Heart right ventricle (tissue), 16 donors: ENCODE measurements around the gene GLYATL1B. TPM values are rescaled to one million over a fixed set of nuclear protein-coding genes. Genes with fewer than 3 reads are reported as not detected.
"Not testable (repeated sequence)": the region's sequence is repeated elsewhere in the genome, so short reads cannot be mapped to it uniquely, and the experiment has no call there.

Experiments used
- ATAC-seq, 8 donors: fragments of 200-7000 bp; cut with Tn5 transposase; one replicate each; pipeline ENCODE4 v1.9.1; 2020; ENCODE audit warnings: mild to moderate bottlenecking in 8 of 8, moderate library complexity in 8 of 8, moderate number of reproducible peaks in 1 of 8
- DNase-seq, 2 donors: peaks; one replicate each; pipeline ENCODE4 v3.0.0-alpha.2; 2020
- H3K27ac ChIP-seq, 10 donors: fragments of 200-600 bp; sonication (generic) in 2 of 10; one replicate each; pipeline versions ENCODE4 v1.5.0 to v1.8.0; 2020 to 2022; ENCODE audit warnings: mild to moderate bottlenecking in 3 of 10
- H3K27me3 ChIP-seq, 7 donors: fragments of 200-600 bp; one replicate each; pipeline ENCODE4 v1.8.0; 2021 to 2022; ENCODE audit warnings: mild to moderate bottlenecking in 2 of 7
- H3K36me3 ChIP-seq, 9 donors: fragments of 200-600 bp; sonication (generic) in 1 of 9; one replicate each; pipeline versions ENCODE4 v1.5.0 to v1.8.0; 2020 to 2022; ENCODE audit warnings: mild to moderate bottlenecking in 2 of 9
- H3K4me1 ChIP-seq, 9 donors: fragments of 200-600 bp; sonication (generic) in 1 of 9; one replicate each; pipeline versions ENCODE4 v1.5.0 to v1.8.0; 2020 to 2022; ENCODE audit warnings: mild to moderate bottlenecking in 4 of 9
- H3K4me3 ChIP-seq, 10 donors: fragments of 200-600 bp; sonication (generic) in 2 of 10; one replicate each; pipeline versions ENCODE4 v1.5.0 to v1.8.0; 2020 to 2022; ENCODE audit warnings: mild to moderate bottlenecking in 7 of 10, moderate library complexity in 2 of 10
- H3K9me3 ChIP-seq, 11 donors: fragments of 200-600 bp in 10 of 11; sonication (generic) in 2 of 11; one replicate each; pipeline versions ENCODE4 v1.5.0 to v1.8.0; 2013 to 2022; ENCODE audit warnings: mild to moderate bottlenecking in 2 of 11, control low read depth in 1 of 11, moderate library complexity in 1 of 11
- CTCF ChIP-seq, 9 donors: fragments of 200-600 bp; sonication (generic) in 2 of 9; IDR thresholded peaks; one replicate each; pipeline versions ENCODE4 v1.5.0 to v1.8.0; 2021 to 2022; ENCODE audit warnings: antibody characterized with exemption in 9 of 9, mild to moderate bottlenecking in 5 of 9, moderate library complexity in 1 of 9
- WGBS, 2 donors: extraction: QIAGEN DNeasy Blood & Tissue Kit; methylation state at CpG; one replicate each; pipeline ENCODE4 v1.1.7; 2013; ENCODE audit warnings: inconsistent platforms in 1 of 2; 5-methylcytosine and 5-hydroxymethylcytosine counted together
- intact Hi-C, 10 donors: fragments of 100-400 bp; cut with DNase I; formaldehyde crosslinking; loops; one replicate each; pipeline versions ENCODE4 v1.11.1 to v1.14.2; 2022
- polyA plus RNA-seq, 2 donors: library from polyadenylated mRNA; stranded (reverse); fragments of 200-250 nt; gene quantifications; one replicate each; pipeline ENCODE4 v1.2.3, GENCODE V29; 2013
- total RNA-seq, 10 donors: library from RNA; stranded (reverse); fragmentation: NEBNext Ultra II Directional in 3 of 10; extraction: Animal tissue kit (Norgen Biotek cat#: 25700) in 3 of 10; gene quantifications; one replicate each; pipeline versions ENCODE4 v1.2.1 to v1.2.4, GENCODE V29; 2021 to 2023
- donor health status: Arrhythmogenic right ventricular cardiomyopathy.
- donor health status: ischemic (EF 13 %, LVEDD 7.1; RV severe dilation, severe dysfunction).
- donor health status: healthy with polysubstance abuse.
- donor health status: DM: no; HTN: yes; CAD: no.
- donor health status: DM: no; HTN: no; CAD: no.
- donor health status: ischemic (EF 25% LVEDD 6.9; RV normal size, moderate dysfunction).
- donor health status: ischemic (EF 25% LVEDD 5.7; RV mildly dilated, moderate dysfunction).
- donor health status: healthy.
- donor health status: DM: yes; HTN: yes; CAD: no.
- donor health status: Ischemic cardiomyopathy.
- donor health status: ischemic (EF 35%, LVEDD 5.7; RV mildly dilated, moderate dysfunction).
- donor health status: nonischemic (EF 11% LVEDD 7.7; RV severe dilation, severe dysfunction).
- donor health status: DM: yes; HTN: yes; CAD: no.
- donor health status: PGD.
- donor health status: ischemic (EF 29% LVEDD 5.4; RV normal size, mild dysfunction).
- donor health status: nonischemic (EF 23%, LVEDD 6.1; RV moderate dilation, normal function).

The GLYATL1B gene
- total and polyA plus RNA-seq, 12 donors: not detected

DNA sequence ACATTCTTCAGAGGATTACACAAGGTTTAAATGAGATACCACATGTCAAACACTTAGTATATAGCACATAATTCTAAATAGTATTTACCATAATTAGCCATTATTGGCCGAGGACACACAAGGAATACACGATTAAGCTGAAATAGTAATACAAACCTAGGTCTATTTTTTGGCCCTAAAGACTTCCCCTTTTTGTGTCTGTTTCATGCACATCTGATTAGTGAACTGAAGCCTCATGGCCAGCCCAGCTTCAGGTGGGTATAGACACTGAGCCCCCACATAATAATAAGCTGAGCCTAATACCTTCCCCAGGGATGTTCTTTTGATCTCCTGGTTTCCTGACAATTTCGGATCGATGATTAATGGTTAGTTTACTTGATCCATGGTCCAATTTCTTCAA lies 2.1 kb downstream of the GLYATL1B start:
- Histone ChIP-seq H3K27me3 (peaks cover 0 to 17% (median 2%) of the 10 kb centered on the region in 7 donors), H3K4me3 (no peak overlapping the region), H3K36me3 (no peaks in the 10 kb centered on the region), H3K4me1 (no peaks in the 10 kb centered on the region), H3K27ac (no peak overlapping the region), H3K9me3 (no peaks in the 10 kb centered on the region)
- TF ChIP-seq CTCF (IDR thresholded peaks at IDR 0.05): no peak
- intact Hi-C loops: no loop called here
- DNase-seq: no peak
- WGBS, 2 donors: 90 to 91% methylated on average over 4 of the region's 4 CpGs
- ATAC-seq: no peak

- intact Hi-C loops: loop anchor here in 1 of 10 donors (10.0 kb wide), 1 partner anchor 61 kb away; no protein-coding TSS in a partner anchor
- not testable (repeated sequence) for H3K36me3 ChIP-seq, H3K4me3 ChIP-seq, ATAC-seq, H3K9me3 ChIP-seq, DNase-seq, H3K4me1 ChIP-seq, H3K27ac ChIP-seq
- peaks cover 0 to 23% (median 3%) of the 10 kb centered on the region in 7 donors for H3K27me3 ChIP-seq
Measured at GRCh38 chr11:59093576-59093975, 7.5 kb downstream of the GLYATL1B start.

GRCh38 chr11:59095225-59095624 lies 9.1 kb downstream of the GLYATL1B start:
- intact Hi-C loops: loop anchor here in 5 of 10 donors (5.0 to 10.0 kb wide), 3 partner anchors 42 to 62 kb away; no protein-coding TSS in a partner anchor
- H3K4me1 ChIP-seq, H3K27ac ChIP-seq, H3K36me3 ChIP-seq, H3K4me3 ChIP-seq, H3K9me3 ChIP-seq, DNase-seq, ATAC-seq: not testable (repeated sequence)
- peaks cover 0 to 36% (median 5%) of the 10 kb centered on the region in 7 donors for H3K27me3 ChIP-seq
- 18 to 44% methylated on average over 1 of the region's 1 CpG for WGBS, 2 donors

DNA sequence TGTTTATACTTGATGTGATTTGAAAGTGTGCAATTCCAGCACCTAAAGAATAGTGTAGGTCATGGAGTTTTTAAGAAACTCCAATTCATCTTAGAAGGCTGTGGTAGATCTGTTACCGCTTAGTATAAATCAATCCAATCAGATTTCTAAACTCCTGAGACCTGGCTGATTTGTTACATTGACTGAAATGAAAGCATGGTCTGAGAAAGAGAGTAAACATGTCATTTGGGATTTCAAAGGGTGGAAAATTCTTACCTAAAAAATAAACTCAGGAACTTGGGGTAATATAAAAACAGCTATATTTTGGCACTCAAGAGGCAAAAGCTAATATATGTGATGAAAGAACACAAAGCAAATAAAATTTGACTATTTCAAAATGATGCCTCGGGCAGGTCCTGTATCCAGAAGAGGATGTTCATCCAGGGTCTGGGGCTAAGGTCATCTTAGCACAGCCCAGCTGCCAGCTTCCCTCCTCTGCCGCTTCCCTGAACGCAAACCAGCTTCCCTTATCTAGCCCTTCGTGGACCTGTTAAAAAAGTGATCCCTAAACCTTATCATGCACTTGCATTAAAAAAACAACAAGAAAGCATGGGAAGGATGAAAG lies 10.0 kb downstream of the GLYATL1B start:
- DNase-seq, H3K4me1 ChIP-seq, H3K9me3 ChIP-seq, H3K4me3 ChIP-seq, H3K36me3 ChIP-seq, ATAC-seq, H3K27ac ChIP-seq: not testable (repeated sequence)
- H3K27me3 ChIP-seq: peaks cover 0 to 39% (median 13%) of the 10 kb centered on the region in 7 donors
- intact Hi-C loops: loop anchor here in 5 of 10 donors (2.0 to 10.0 kb wide), 4 partner anchors 41 to 61 kb away; no protein-coding TSS in a partner anchor
- 47 to 49% methylated on average over 5 of the region's 5 CpGs for WGBS, 2 donors

DNA sequence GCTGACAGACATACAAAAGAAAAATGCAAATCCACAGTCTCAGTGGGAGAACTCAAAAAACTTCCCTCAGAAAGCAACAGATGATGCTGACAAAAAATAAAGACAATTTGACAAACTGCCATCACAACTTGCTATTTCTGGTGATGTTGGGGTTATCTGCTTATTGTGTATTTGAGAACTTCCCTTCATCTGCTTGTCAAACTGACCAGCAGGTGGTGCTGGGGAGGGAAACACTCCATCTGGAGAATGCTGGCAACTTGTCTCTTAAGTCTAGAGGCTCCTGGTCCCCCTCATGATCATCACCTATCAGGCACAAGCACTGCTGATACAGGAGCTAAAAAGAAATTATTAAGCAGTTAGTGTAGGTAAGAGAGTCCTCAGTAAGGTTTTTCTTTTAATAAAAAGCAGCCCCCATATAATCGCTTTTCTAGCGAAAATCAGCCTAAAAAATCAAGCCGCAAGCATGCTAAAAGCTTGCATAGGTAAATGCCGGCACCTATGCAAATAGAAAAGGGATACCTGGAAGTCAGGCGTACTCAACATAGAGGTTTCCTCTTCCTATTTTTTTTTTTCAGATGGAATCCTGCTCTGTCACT lies 11.1 kb downstream of the GLYATL1B start:
- Histone ChIP-seq H3K27ac (no peak overlapping the region), H3K27me3 (peaks cover 0 to 45% (median 22%) of the 10 kb centered on the region in 7 donors), H3K4me1 (peaks cover 0 to 6% (median 0%) of the 10 kb centered on the region in 9 donors), H3K9me3 (no peaks in the 10 kb centered on the region), H3K36me3 (no peaks in the 10 kb centered on the region), H3K4me3 (no peak overlapping the region)
- TF ChIP-seq CTCF (IDR thresholded peaks at IDR 0.05): peak; percentile 41 to 74 (median 67)
- DNase-seq (peak; percentile 23 to 54), ATAC-seq (peak in 1 of 8 donors; percentile 46)
- intact Hi-C loops: loop anchor here in 5 of 10 donors (2.0 to 10.0 kb wide), 4 partner anchors 40 to 60 kb away; no protein-coding TSS in a partner anchor
- 90 to 92% methylated on average over 5 of the region's 5 CpGs for WGBS, 2 donors

GRCh38 chr11:59097938-59098337 lies 11.8 kb downstream of the GLYATL1B start:
- H3K27ac ChIP-seq, H3K4me3 ChIP-seq, H3K36me3 ChIP-seq, H3K9me3 ChIP-seq, DNase-seq, ATAC-seq, H3K4me1 ChIP-seq: not testable (repeated sequence)
- H3K27me3 ChIP-seq: peaks cover 0 to 52% (median 27%) of the 10 kb centered on the region in 7 donors
- intact Hi-C loops: loop anchor here in 5 of 10 donors (2.0 to 10.0 kb wide), 4 partner anchors 39 to 59 kb away; no protein-coding TSS in a partner anchor
- 79 to 90% methylated on average over 8 of the region's 8 CpGs for WGBS, 2 donors
